HG02870 (cell line): ENCODE data around the gene BACH1.

ENCODE experiments used
- ATAC-seq: cut with Tn5 transposase; IDR thresholded peaks from one replicate; pipeline ENCODE4 v1.9.1; 2021; ENCODE audit warnings: mild to moderate bottlenecking, moderate library complexity; ENCODE audit not compliant: unreplicated experiment

The BACH1 gene

GRCh38 chr21:29290240-29290639, 8.5 kb upstream of the BACH1 start:
- ATAC-seq: no peak

- peak; percentile 81 for ATAC-seq
These were observed 5.2 kb upstream of the BACH1 start for GRCh38 chr21:29293495-29293894.

GRCh38 chr21:29295066-29295650, 3.6 kb upstream of the BACH1 start:
- ATAC-seq: no peak

GRCh38 chr21:29296446-29296845, 2.3 kb upstream of the BACH1 start:
- no peak for ATAC-seq

- no peak for ATAC-seq
These were observed 1.0 kb upstream of the BACH1 start for GRCh38 chr21:29297483-29298347.

- ATAC-seq: peak; percentile 7
These were observed 559 bp downstream of the BACH1 start for GRCh38 chr21:29299046-29299915.

GRCh38 chr21:29299916-29300806, 1.4 kb downstream of the BACH1 start:
- ATAC-seq: peak; percentile 81

GRCh38 chr21:29300807-29301138, 2.1 kb downstream of the BACH1 start:
- ATAC-seq: no peak

GRCh38 chr21:29301691-29302090, 3.0 kb downstream of the BACH1 start:
- no peak for ATAC-seq

GRCh38 chr21:29302359-29302875, 3.7 kb downstream of the BACH1 start:
- ATAC-seq: no peak

- ATAC-seq: no peak
These were observed 4.6 kb downstream of the BACH1 start for GRCh38 chr21:29303288-29303687.

- ATAC-seq: no peak
These were observed 5.9 kb downstream of the BACH1 start for GRCh38 chr21:29304597-29304996.

- ATAC-seq: no peak
These were observed 6.3 kb downstream of the BACH1 start for GRCh38 chr21:29305068-29305467.

- no peak for ATAC-seq
These were observed 6.8 kb downstream of the BACH1 start for GRCh38 chr21:29305561-29305960.

- ATAC-seq: peak; percentile 52
These were observed 8.2 kb downstream of the BACH1 start for GRCh38 chr21:29306920-29307319.

- no peak for ATAC-seq
These were observed 9.2 kb downstream of the BACH1 start for GRCh38 chr21:29307718-29308455.

GRCh38 chr21:29308456-29308783, 9.7 kb downstream of the BACH1 start:
- ATAC-seq: no peak

- ATAC-seq: no peak
These were observed 11.0 kb downstream of the BACH1 start for GRCh38 chr21:29309703-29310102.

- no peak for ATAC-seq
These were observed 13.1 kb downstream of the BACH1 start for GRCh38 chr21:29311802-29312201.

- no peak for ATAC-seq
These were observed 14.3 kb downstream of the BACH1 start for GRCh38 chr21:29312981-29313380.
